B cell (primary cell): ENCODE results near the gene ZNF648.
"Not testable (repeated sequence)": the region's sequence is repeated elsewhere in the genome, so short reads cannot be mapped to it uniquely, and the experiment has no call there.

Experiments used
- CTCF ChIP-seq: fragments of 200-600 bp; IDR thresholded peaks from one replicate; pipeline ENCODE4 v1.8.0; 2022; ENCODE audit warnings: antibody characterized with exemption, mild to moderate bottlenecking
- EZH2 ChIP-seq: IDR thresholded peaks from 2 replicates; pipeline ENCODE4 v1.6.1; 2012; ENCODE audit warnings: borderline replicate concordance, low read depth, mild to moderate bottlenecking, moderate library complexity, low read length; ENCODE audit not compliant: insufficient read depth, poor library complexity, severe bottlenecking

DNA sequence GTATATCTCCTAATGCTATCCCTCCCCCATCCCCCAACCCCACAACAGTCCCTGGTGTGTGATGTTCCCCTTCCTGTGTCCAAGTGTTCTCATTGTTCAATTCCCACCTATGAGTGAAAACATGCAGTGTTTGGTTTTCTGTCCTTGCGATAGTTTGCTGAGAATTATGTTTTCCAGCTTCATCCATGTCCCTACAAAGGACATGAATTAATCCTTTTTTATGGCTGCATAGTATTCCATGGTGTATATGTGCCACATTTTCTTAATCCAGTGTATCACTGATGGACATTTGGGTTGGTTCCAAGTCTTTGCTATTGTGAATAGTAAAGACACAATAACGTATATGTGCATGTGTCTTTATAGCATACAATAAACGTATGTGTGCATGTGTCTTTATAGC is 56.1 kb downstream of the ZNF648 start:
- TF ChIP-seq CTCF, EZH2: not testable (repeated sequence)
